A549 (cell line): ENCODE data around the gene VENTX.

Experiments used
- CTCF ChIP-seq: fragments of >200 bp; sonication (Bioruptor Twin); formaldehyde crosslinking; IDR thresholded peaks from 3 replicates; pipeline ENCODE4 v1.5.1; 2016
- HDAC2 ChIP-seq: fragments of 200-600 bp; sonication (generic); IDR thresholded peaks from 2 replicates; pipeline ENCODE4 v1.6.1; 2016
- HEYL ChIP-seq: fragments of 250-450 bp; sonication (Bioruptor Pico); IDR thresholded peaks from 2 replicates; pipeline ENCODE4 v1.8.0; 2021; ENCODE audit warnings: mild to moderate bottlenecking, moderate library complexity
- JUN ChIP-seq, 2 experiments: fragments of >200 bp; sonication (Bioruptor Twin); formaldehyde crosslinking; IDR thresholded peaks; 2 replicates in 1 of 2; 3 replicates in 1 of 2; pipeline ENCODE4 v1.6.1; 2016 to 2017
- RAD21 ChIP-seq, 2 experiments: fragments of >200 bp in 1 of 2; sonication (Bioruptor Twin) in 1 of 2; formaldehyde crosslinking in 1 of 2; IDR thresholded peaks in 1 of 2; conservative IDR thresholded peaks in 1 of 2; 2 replicates in 1 of 2; 3 replicates in 1 of 2; pipeline ENCODE4 v1.6.1; 2012 to 2018; ENCODE audit warnings: inconsistent platforms in 1 of 2
- RCOR1 ChIP-seq: fragments of 150-350 bp; IDR thresholded peaks from 2 replicates; pipeline ENCODE4 v1.6.1; 2014; ENCODE audit warnings: antibody characterized with exemption, low read length, low read depth
- REST ChIP-seq: fragments of 200-600 bp; sonication (generic); IDR thresholded peaks from 2 replicates; pipeline ENCODE4 v1.6.1; 2016; ENCODE audit warnings: antibody characterized with exemption, mild to moderate bottlenecking, moderate library complexity
- SREBF2 ChIP-seq: fragments of 450-650 bp; IDR thresholded peaks from 2 replicates; pipeline ENCODE4 v1.6.1; 2014; ENCODE audit warnings: mild to moderate bottlenecking, moderate library complexity
- USF2 ChIP-seq: fragments of 450-650 bp; IDR thresholded peaks from 2 replicates; pipeline ENCODE4 v1.6.1; 2014; ENCODE audit warnings: antibody characterized with exemption

GRCh38 chr10:133263674-133264073 is 26.0 kb downstream of the VENTX start:
- TF ChIP-seq JUN (IDR thresholded peaks at IDR 0.05) (no peak), USF2 (no peak), CTCF (no peak), HDAC2 (no peak), RCOR1 (no peak), REST (no peak), RAD21 (conservative IDR thresholded peaks at IDR 0.05 in 1 of 2, IDR thresholded peaks at IDR 0.05 in 1 of 2) (no peak), HEYL (CRISPR knock-in tag) (no peak), SREBF2 (no peak)
